Cardiac muscle cell (in vitro differentiated cells and primary cell): ENCODE data around the gene PROCA1. TPM values are rescaled to one million over a fixed set of nuclear protein-coding genes. Genes with fewer than 3 reads are reported as not detected.

ENCODE experiments used
- DNase-seq, 2 donors: peaks; one replicate each; pipeline versions ENCODE4 v3.0.0 to v3.0.0-alpha.2; 2010 to 2017; ENCODE audit warnings: low read depth in 1 of 2, low spot score in 1 of 2
- H3K27ac ChIP-seq: fragments of 200-600 bp; sonication (generic); 2 replicates; pipeline ENCODE4 v1.5.1; 2016
- H3K27me3 ChIP-seq: fragments of 200-600 bp; sonication (generic); 2 replicates; pipeline ENCODE4 v1.6.0; 2016; ENCODE audit warnings: control low read depth
- H3K36me3 ChIP-seq: fragments of 200-600 bp; sonication (generic); 2 replicates; pipeline ENCODE4 v1.5.1; 2016; ENCODE audit warnings: control low read depth
- H3K4me1 ChIP-seq: fragments of 200-600 bp; sonication (generic); 2 replicates; pipeline ENCODE4 v1.8.1; 2017; ENCODE audit warnings: low read depth, mild to moderate bottlenecking, mixed run types
- H3K4me3 ChIP-seq: fragments of 200-600 bp; sonication (generic); 2 replicates; pipeline ENCODE4 v1.5.1; 2016; ENCODE audit warnings: mild to moderate bottlenecking
- H3K9me3 ChIP-seq: fragments of 200-600 bp; sonication (generic); 2 replicates; pipeline ENCODE4 v1.5.1; 2017; ENCODE audit warnings: low read depth, mild to moderate bottlenecking, control low read depth
- polyA plus RNA-seq: library from polyadenylated mRNA; unstranded; fragments of >200 nt; fragmentation: Nextera tagmentation; extraction: Ambion mirVana; gene quantifications from 2 replicates; pipeline ENCODE4 v1.2.1, GENCODE V29; 2016
- total RNA-seq: library from RNA; depleted of rRNA; stranded (reverse); fragments of >200 nt; gene quantifications from 2 replicates; pipeline ENCODE4 v1.2.3, GENCODE V29; 2016
- TF ChIP-seq, protein P1 (sequence below): IDR thresholded peaks from 2 replicates; pipeline ENCODE4 v1.5.1; 2012; ENCODE audit warnings: low read depth, mild to moderate bottlenecking, low read length

Gene PROCA1
- total and polyA plus RNA-seq, 2 experiments from 2014 or later, result 7.8 to 44.8 TPM

GRCh38 chr17:28748852-28749515 lies 37.3 kb upstream of the PROCA1 start:
- Histone ChIP-seq H3K4me3 (no peak overlapping the region), H3K27ac (peak overlapping the region; percentile 69), H3K36me3 (peaks cover 24% of the 10 kb centered on the region), H3K27me3 (no peaks in the 10 kb centered on the region), H3K9me3 (no peaks in the 10 kb centered on the region), H3K4me1 (peaks cover 15% of the 10 kb centered on the region)
- TF ChIP-seq, protein P1, sequence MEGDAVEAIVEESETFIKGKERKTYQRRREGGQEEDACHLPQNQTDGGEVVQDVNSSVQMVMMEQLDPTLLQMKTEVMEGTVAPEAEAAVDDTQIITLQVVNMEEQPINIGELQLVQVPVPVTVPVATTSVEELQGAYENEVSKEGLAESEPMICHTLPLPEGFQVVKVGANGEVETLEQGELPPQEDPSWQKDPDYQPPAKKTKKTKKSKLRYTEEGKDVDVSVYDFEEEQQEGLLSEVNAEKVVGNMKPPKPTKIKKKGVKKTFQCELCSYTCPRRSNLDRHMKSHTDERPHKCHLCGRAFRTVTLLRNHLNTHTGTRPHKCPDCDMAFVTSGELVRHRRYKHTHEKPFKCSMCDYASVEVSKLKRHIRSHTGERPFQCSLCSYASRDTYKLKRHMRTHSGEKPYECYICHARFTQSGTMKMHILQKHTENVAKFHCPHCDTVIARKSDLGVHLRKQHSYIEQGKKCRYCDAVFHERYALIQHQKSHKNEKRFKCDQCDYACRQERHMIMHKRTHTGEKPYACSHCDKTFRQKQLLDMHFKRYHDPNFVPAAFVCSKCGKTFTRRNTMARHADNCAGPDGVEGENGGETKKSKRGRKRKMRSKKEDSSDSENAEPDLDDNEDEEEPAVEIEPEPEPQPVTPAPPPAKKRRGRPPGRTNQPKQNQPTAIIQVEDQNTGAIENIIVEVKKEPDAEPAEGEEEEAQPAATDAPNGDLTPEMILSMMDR, result no peak
- DNase-seq, result no peak

DNA sequence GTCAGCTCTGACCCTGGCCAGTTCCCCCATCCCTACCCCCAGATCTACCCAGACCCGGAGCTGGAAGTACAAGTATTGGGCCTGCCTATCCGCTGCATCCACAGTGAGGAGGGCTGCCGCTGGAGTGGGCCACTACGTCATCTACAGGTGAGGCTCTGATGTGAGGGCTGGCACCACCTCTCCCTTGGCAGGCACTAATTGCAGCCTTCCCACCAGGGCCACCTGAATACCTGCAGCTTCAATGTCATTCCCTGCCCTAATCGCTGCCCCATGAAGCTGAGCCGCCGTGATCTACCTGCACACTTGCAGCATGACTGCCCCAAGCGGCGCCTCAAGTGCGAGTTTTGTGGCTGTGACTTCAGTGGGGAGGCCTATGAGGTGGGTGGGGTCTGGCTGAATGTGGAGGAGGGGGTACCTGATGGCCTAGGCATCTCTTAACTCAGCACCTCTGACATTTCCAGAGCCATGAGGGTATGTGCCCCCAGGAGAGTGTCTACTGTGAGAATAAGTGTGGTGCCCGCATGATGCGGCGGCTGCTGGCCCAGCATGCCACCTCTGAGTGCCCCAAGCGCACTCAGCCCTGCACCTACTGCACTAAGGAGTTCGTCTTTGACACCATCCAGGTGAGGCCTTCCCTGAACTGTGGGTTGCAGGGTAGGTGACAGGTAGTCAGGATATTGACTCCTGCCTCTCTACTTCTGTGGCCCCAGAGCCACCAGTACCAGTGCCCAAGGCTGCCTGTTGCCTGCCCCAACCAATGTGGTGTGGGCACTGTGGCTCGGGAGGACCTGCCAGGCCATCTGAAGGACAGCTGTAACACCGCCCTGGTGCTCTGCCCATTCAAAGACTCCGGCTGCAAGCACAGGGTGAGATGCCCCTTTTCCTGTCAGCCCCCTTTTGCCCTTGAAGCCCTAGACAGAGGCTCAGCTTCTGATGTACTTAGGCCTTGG lies 36.4 kb upstream of the PROCA1 start:
- no peaks in the 10 kb centered on the region for H3K27me3 ChIP-seq
- H3K4me3 ChIP-seq, result no peak overlapping the region
- peaks cover 15% of the 10 kb centered on the region for H3K4me1 ChIP-seq
- H3K36me3 ChIP-seq, result peaks cover 24% of the 10 kb centered on the region
- H3K27ac ChIP-seq, result peak overlapping the region; percentile 99
- no peak for DNase-seq
- no peaks in the 10 kb centered on the region for H3K9me3 ChIP-seq
- TF ChIP-seq, protein P1, result no peak

GRCh38 chr17:28747051-28747691 lies 35.5 kb upstream of the PROCA1 start:
- TF ChIP-seq, protein P1, result no peak
- H3K9me3 ChIP-seq, result no peaks in the 10 kb centered on the region
- peaks cover 24% of the 10 kb centered on the region for H3K36me3 ChIP-seq
- no peak overlapping the region for H3K4me3 ChIP-seq
- H3K27ac ChIP-seq, result peak overlapping the region; percentile 99
- no peaks in the 10 kb centered on the region for H3K27me3 ChIP-seq
- DNase-seq, result no peak
- peaks cover 15% of the 10 kb centered on the region for H3K4me1 ChIP-seq

GRCh38 chr17:28746611-28747050 lies 34.9 kb upstream of the PROCA1 start:
- H3K4me1 ChIP-seq, result peaks cover 15% of the 10 kb centered on the region
- H3K4me3 ChIP-seq, result no peak overlapping the region
- H3K27me3 ChIP-seq, result no peaks in the 10 kb centered on the region
- H3K27ac ChIP-seq, result peak overlapping the region; percentile 99
- TF ChIP-seq, protein P1, result no peak
- H3K9me3 ChIP-seq, result no peaks in the 10 kb centered on the region
- H3K36me3 ChIP-seq, result peaks cover 24% of the 10 kb centered on the region
- no peak for DNase-seq

GRCh38 chr17:28745786-28746411 lies 34.2 kb upstream of the PROCA1 start:
- Histone ChIP-seq H3K4me3 (peak overlapping the region; percentile 88), H3K9me3 (no peaks in the 10 kb centered on the region), H3K4me1 (peaks cover 15% of the 10 kb centered on the region), H3K36me3 (peaks cover 24% of the 10 kb centered on the region), H3K27me3 (no peaks in the 10 kb centered on the region), H3K27ac (peak overlapping the region; percentile 99)
- DNase-seq, result no peak
- TF ChIP-seq, protein P1, result no peak
